GM13977 (cell line): ENCODE results near the gene NECAB2.

Experiments used
- DNase-seq: peaks from one replicate; pipeline ENCODE4 v3.0.0; 2012; ENCODE audit warnings: low spot score
- CTCF ChIP-seq: IDR thresholded peaks from 2 replicates; pipeline ENCODE4 v1.5.1; 2012; ENCODE audit warnings: mild to moderate bottlenecking, control low read depth; ENCODE audit not compliant: insufficient read depth; ENCODE audit errors: extremely low read depth, missing control alignments
- in situ Hi-C: fragments of 300-500 bp; cut with MboI; formaldehyde crosslinking; loops from one replicate; pipeline ENCODE4 v1.12.0; 2022; ENCODE audit warnings: low sequenced_read_pairs, low pct_unique_long_range_greater_than_20kb, mixed read lengths, inconsistent platforms; ENCODE audit not compliant: unreplicated experiment

Gene NECAB2

DNA sequence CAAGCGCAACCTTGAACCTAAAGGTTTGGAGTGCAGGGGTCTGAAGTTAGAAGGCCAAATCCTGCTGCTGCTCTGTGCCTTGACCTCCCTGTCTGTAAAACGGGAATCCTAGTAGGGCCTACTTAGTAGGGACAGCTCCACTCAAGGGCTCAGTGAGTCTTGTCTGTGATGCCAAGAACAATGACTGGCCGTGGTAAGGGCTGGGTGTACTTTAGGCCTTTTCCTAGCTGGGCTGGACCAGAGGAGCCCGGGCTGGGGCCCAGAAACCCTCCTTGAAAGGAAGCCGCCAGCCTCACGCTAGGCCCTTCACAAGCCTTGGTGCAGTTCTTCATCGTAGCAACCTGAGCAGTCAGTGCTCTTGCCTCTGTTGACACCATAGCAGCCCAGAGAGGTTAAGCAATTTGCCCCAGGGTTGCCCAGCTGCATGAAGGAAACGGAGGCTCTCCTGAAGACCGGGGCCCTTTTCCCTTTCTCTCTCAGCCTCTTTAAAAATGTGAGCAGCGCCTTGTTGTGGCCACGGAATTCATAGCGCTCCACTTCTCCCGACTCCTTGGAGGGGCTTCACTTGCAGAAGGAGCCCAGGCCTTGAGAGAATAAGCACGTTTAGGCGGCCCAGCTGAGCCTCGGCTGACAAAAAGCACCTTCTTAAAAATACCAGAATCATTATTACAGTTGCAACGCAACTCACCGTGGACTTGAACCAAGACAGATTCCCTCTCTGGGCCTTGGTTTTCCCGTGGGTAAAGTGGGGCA lies 4.4 kb downstream of the NECAB2 start:
- in situ Hi-C loops, result loop anchor here (25.0 kb wide), 1 partner anchor 90 kb away; no protein-coding TSS in a partner anchor
- TF ChIP-seq CTCF, result no peak
- DNase-seq, result no peak

- in situ Hi-C loops, result loop anchor here (25.0 kb wide), 1 partner anchor 89 kb away; no protein-coding TSS in a partner anchor
- DNase-seq, result no peak
- TF ChIP-seq CTCF, result no peak
Observed at GRCh38 chr16:83973077-83973476, 5.0 kb downstream of the NECAB2 start.

GRCh38 chr16:83973581-83974385 lies 5.7 kb downstream of the NECAB2 start:
- in situ Hi-C loops, result loop anchor here (25.0 kb wide), 1 partner anchor 89 kb away; no protein-coding TSS in a partner anchor

GRCh38 chr16:83974475-83974874 lies 6.4 kb downstream of the NECAB2 start:
- in situ Hi-C loops, result loop anchor here (25.0 kb wide), 1 partner anchor 88 kb away; no protein-coding TSS in a partner anchor
- no peak for DNase-seq
- no peak for TF ChIP-seq CTCF

More at GRCh38 chr16:83973581-83974385, 5.7 kb downstream of the NECAB2 start:
- no peak for TF ChIP-seq CTCF
- DNase-seq, result no peak

DNA sequence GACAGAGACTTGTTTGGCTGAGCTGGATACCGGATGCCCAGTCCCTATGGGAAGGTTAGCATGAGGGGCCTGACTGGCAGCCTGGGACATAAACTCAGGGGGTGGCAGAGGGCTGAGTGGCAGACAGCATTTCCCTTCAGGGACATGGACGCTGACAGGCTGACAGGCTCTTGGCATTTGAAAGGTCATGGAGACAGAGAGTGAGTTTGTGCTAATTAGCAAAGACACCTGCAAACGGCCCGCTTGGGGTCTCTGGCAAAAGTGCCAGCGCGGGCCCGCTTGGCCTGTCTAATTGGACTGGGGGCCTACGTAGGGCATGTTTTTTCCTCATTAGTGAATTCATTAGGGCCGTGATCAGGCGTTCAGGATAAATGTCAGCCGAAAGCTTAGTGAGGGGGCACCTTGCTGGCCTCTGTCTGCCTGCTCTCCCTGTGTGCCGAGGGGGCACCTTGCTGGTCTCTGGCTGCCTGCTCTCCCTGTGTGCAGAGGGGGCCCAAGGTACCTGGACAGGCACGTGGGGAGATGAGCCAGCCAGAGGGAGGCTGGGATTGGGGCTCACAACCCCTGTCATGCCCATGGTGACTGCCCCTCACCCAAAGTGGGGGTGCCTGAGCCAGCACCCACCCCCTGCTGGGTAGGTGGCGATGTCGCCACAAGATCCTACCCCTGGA lies 7.7 kb downstream of the NECAB2 start:
- DNase-seq, result no peak
- in situ Hi-C loops, result no loop called here
- no peak for TF ChIP-seq CTCF
